Measurements from ENCODE around the gene PNLDC1. TPM values are rescaled to one million over a fixed set of nuclear protein-coding genes. Genes with fewer than 3 reads are reported as not detected.
A peak's percentile ranks its signal among the peaks of the same experiment; 100 is the strongest.

PNLDC1 gene
- under 1 TPM; 0.39 to 0.80 TPM for total RNA-seq
- polyA plus RNA-seq: not detected

GRCh38 chr6:159800141-159800865, at the start of gene PNLDC1:
Gene PNLDC1 (plus strand): TSS chr6:159800276. CDS start chr6:159800308, 32 bp downstream.
- CTCF ChIA-PET: no interaction called here
- H3K36me3 Mint-ChIP-seq: peaks cover 4 to 49% (median 6%) of the 10 kb centered on the region in 3 donors
- POLR2A ChIA-PET: no interaction called here

GRCh38 chr6:159751448-159751847, 48.6 kb upstream of the PNLDC1 start:
- Mint-ChIP-seq H3K27me3 (no peaks in the 10 kb centered on the region), H3K27ac (no peak overlapping the region), H3K9me3 (no peaks in the 10 kb centered on the region), H3K4me3 (no peak overlapping the region), H3K4me1 (peaks cover 0 to 21% (median 4%) of the 10 kb centered on the region in 3 donors), H3K36me3 (peaks cover 5 to 92% (median 24%) of the 10 kb centered on the region in 3 donors)
- POLR2A ChIA-PET: interaction anchor here (0.7 kb wide), 1 partner anchor 25 kb away, joined by 3 read pairs; no protein-coding TSS in a partner anchor
- no peaks in the 10 kb centered on the region for H3K9me3 ChIP-seq (ENCODE audit: low read length)
- no peaks in the 10 kb centered on the region for H3K4me1 ChIP-seq (ENCODE audit: insufficient read depth, low read length)
- no peak overlapping the region for H3K4me3 ChIP-seq (ENCODE audit: low read length)
- H3K27me3 ChIP-seq (ENCODE audit: insufficient read depth, low read length, poor library complexity, severe bottlenecking): no peaks in the 10 kb centered on the region
- CTCF ChIA-PET: interaction anchor here (1.3 to 1.5 kb wide), 2 partner anchors 10 to 14 kb away, joined by 3 to 4 read pairs; partner anchors contain the start of gene ACAT2
- H3K36me3 ChIP-seq (ENCODE audit: insufficient read depth, low read length): peaks cover 49% of the 10 kb centered on the region
- no peak overlapping the region for H3K27ac ChIP-seq (ENCODE audit: low read depth, low read length)
- DNase-seq: no peak

More at GRCh38 chr6:159800141-159800865, at the start of gene PNLDC1:
- H3K4me3 ChIP-seq (ENCODE audit: low read length): no peak within 1 kb of the TSS
- Mint-ChIP-seq H3K27me3 (no peaks in the 10 kb centered on the region), H3K4me1 (peaks cover 0 to 11% (median 4%) of the 10 kb centered on the region in 3 donors), H3K27ac (peak within 1 kb of the TSS in 1 of 8 donors; percentile 52), H3K4me3 (no peak within 1 kb of the TSS), H3K9me3 (no peaks in the 10 kb centered on the region)
- H3K4me1 ChIP-seq (ENCODE audit: insufficient read depth, low read length): no peaks in the 10 kb centered on the region
- DNase-seq: no peak
- H3K36me3 ChIP-seq (ENCODE audit: insufficient read depth, low read length): peaks cover 24% of the 10 kb centered on the region
- no peak within 1 kb of the TSS for H3K27ac ChIP-seq (ENCODE audit: low read depth, low read length)
- no peaks in the 10 kb centered on the region for H3K27me3 ChIP-seq (ENCODE audit: insufficient read depth, low read length, poor library complexity, severe bottlenecking)
- no peaks in the 10 kb centered on the region for H3K9me3 ChIP-seq (ENCODE audit: low read length)

- Mint-ChIP-seq H3K4me3 (no peak overlapping the region), H3K4me1 (peaks cover 0 to 28% (median 4%) of the 10 kb centered on the region in 3 donors), H3K27me3 (no peaks in the 10 kb centered on the region), H3K36me3 (peaks cover 5 to 91% (median 27%) of the 10 kb centered on the region in 3 donors), H3K9me3 (no peaks in the 10 kb centered on the region), H3K27ac (peak overlapping the region in 5 of 8 donors; percentile 5 to 52 (median 34))
- Histone ChIP-seq H3K27ac (ENCODE audit: low read depth, low read length) (no peak overlapping the region), H3K27me3 (ENCODE audit: insufficient read depth, low read length, poor library complexity, severe bottlenecking) (no peaks in the 10 kb centered on the region), H3K9me3 (ENCODE audit: low read length) (no peaks in the 10 kb centered on the region), H3K36me3 (ENCODE audit: insufficient read depth, low read length) (peaks cover 43% of the 10 kb centered on the region), H3K4me3 (ENCODE audit: low read length) (no peak overlapping the region), H3K4me1 (ENCODE audit: insufficient read depth, low read length) (no peaks in the 10 kb centered on the region)
- POLR2A ChIA-PET: no interaction called here
- CTCF ChIA-PET: no interaction called here
- no peak for DNase-seq
Observed at GRCh38 chr6:159753081-159753872, 46.8 kb upstream of the PNLDC1 start.

GRCh38 chr6:159754401-159754800, 45.7 kb upstream of the PNLDC1 start:
- Mint-ChIP-seq H3K27ac (no peak overlapping the region), H3K27me3 (no peaks in the 10 kb centered on the region), H3K36me3 (peaks cover 5 to 84% (median 20%) of the 10 kb centered on the region in 3 donors), H3K4me1 (peaks cover 0 to 32% (median 5%) of the 10 kb centered on the region in 3 donors), H3K9me3 (no peaks in the 10 kb centered on the region), H3K4me3 (no peak overlapping the region)
- H3K4me1 ChIP-seq (ENCODE audit: insufficient read depth, low read length): no peaks in the 10 kb centered on the region
- CTCF ChIA-PET: no interaction called here
- POLR2A ChIA-PET: no interaction called here
- H3K27me3 ChIP-seq (ENCODE audit: insufficient read depth, low read length, poor library complexity, severe bottlenecking): no peaks in the 10 kb centered on the region
- H3K4me3 ChIP-seq (ENCODE audit: low read length): no peak overlapping the region
- H3K27ac ChIP-seq (ENCODE audit: low read depth, low read length): no peak overlapping the region
- no peaks in the 10 kb centered on the region for H3K9me3 ChIP-seq (ENCODE audit: low read length)
- H3K36me3 ChIP-seq (ENCODE audit: insufficient read depth, low read length): peaks cover 38% of the 10 kb centered on the region
- DNase-seq: no peak

GRCh38 chr6:159754959-159755914, 44.8 kb upstream of the PNLDC1 start:
- POLR2A ChIA-PET: no interaction called here

GRCh38 chr6:159756508-159756907, 43.6 kb upstream of the PNLDC1 start:
- no peak for DNase-seq
- Histone ChIP-seq H3K27me3 (ENCODE audit: insufficient read depth, low read length, poor library complexity, severe bottlenecking) (no peaks in the 10 kb centered on the region), H3K36me3 (ENCODE audit: insufficient read depth, low read length) (peaks cover 38% of the 10 kb centered on the region), H3K4me1 (ENCODE audit: insufficient read depth, low read length) (peaks cover 8% of the 10 kb centered on the region), H3K4me3 (ENCODE audit: low read length) (no peak overlapping the region), H3K9me3 (ENCODE audit: low read length) (no peaks in the 10 kb centered on the region), H3K27ac (ENCODE audit: low read depth, low read length) (no peak overlapping the region)
- ChIA-PET CTCF (interaction anchor here (0.8 to 1.4 kb wide), 2 partner anchors 13 to 38 kb away, joined by 3 to 4 read pairs; no protein-coding TSS in a partner anchor), POLR2A (no interaction called here)
- H3K36me3 Mint-ChIP-seq: peaks cover 5 to 71% (median 13%) of the 10 kb centered on the region in 3 donors
- no peaks in the 10 kb centered on the region for H3K9me3 Mint-ChIP-seq
- H3K27ac Mint-ChIP-seq: peak overlapping the region in 2 of 8 donors; percentile 45 to 89
- H3K27me3 Mint-ChIP-seq: no peaks in the 10 kb centered on the region
- H3K4me3 Mint-ChIP-seq: no peak overlapping the region
- H3K4me1 Mint-ChIP-seq: peaks cover 16 to 42% (median 17%) of the 10 kb centered on the region in 3 donors

More at GRCh38 chr6:159754959-159755914, 44.8 kb upstream of the PNLDC1 start:
- Histone ChIP-seq H3K27me3 (ENCODE audit: insufficient read depth, low read length, poor library complexity, severe bottlenecking) (no peaks in the 10 kb centered on the region), H3K9me3 (ENCODE audit: low read length) (no peaks in the 10 kb centered on the region), H3K36me3 (ENCODE audit: insufficient read depth, low read length) (peaks cover 38% of the 10 kb centered on the region), H3K4me3 (ENCODE audit: low read length) (no peak overlapping the region), H3K4me1 (ENCODE audit: insufficient read depth, low read length) (no peaks in the 10 kb centered on the region), H3K27ac (ENCODE audit: low read depth, low read length) (no peak overlapping the region)
- Mint-ChIP-seq H3K27ac (peak overlapping the region; percentile 27 to 86 (median 58)), H3K4me1 (peaks cover 6 to 31% (median 8%) of the 10 kb centered on the region in 3 donors), H3K9me3 (no peaks in the 10 kb centered on the region), H3K4me3 (peak overlapping the region in 1 of 7 donors; percentile 26), H3K27me3 (no peaks in the 10 kb centered on the region), H3K36me3 (peaks cover 5 to 78% (median 13%) of the 10 kb centered on the region in 3 donors)
- no peak for DNase-seq
- CTCF ChIA-PET: no interaction called here

Measured in CD8-positive, alpha-beta memory T cell (primary cell).